A673 (cell line): ENCODE measurements around the gene ALX4. TPM values are rescaled to one million over a fixed set of nuclear protein-coding genes. Genes with fewer than 3 reads are reported as not detected.

Experiments used
- BruUV-seq: library from RNA; stranded (reverse); fragments of 400-500 nt; replicated peaks from 2 replicates; lab custom pipeline; 2021; lab: Mats Ljungman, UMichigan
- CTCF ChIA-PET: fragments of 300-600 bp; sonication (Branson Sonifier 250); formaldehyde crosslinking; loops from one replicate; lab custom pipeline; 2022; ENCODE audit warnings: antibody characterized with exemption; lab: Charles Lee
- POLR2A ChIA-PET: fragments of 300-600 bp; sonication (Branson Sonifier 250); formaldehyde crosslinking; loops from one replicate; lab custom pipeline; 2022; ENCODE audit warnings: antibody characterized with exemption; ENCODE audit not compliant: low non-redundant PET; lab: Charles Lee
- DNase-seq: peaks from one replicate; pipeline ENCODE4 v3.0.0-alpha.2; 2015; ENCODE audit warnings: low spot score
- H3K27ac ChIP-seq: fragments of 200-600 bp; sonication (generic); 2 replicates; pipeline ENCODE4 v1.5.1; 2016; ENCODE audit warnings: mixed run types, low read depth, mild to moderate bottlenecking, mixed read lengths, antibody characterized with exemption, low read length; ENCODE audit not compliant: poor library complexity, severe bottlenecking
- H3K27me3 ChIP-seq: fragments of 200-600 bp; sonication (generic); replicated peaks from 2 replicates; pipeline ENCODE4 v1.6.1; 2017; ENCODE audit warnings: mixed run types, low read depth, mild to moderate bottlenecking, mixed read lengths, antibody characterized with exemption, low read length; ENCODE audit not compliant: insufficient read depth, poor library complexity
- H3K36me3 ChIP-seq: fragments of 200-600 bp; sonication (generic); 2 replicates; pipeline ENCODE4 v1.6.1; 2016; ENCODE audit warnings: mixed run types, mild to moderate bottlenecking, mixed read lengths, antibody characterized with exemption, low read length; ENCODE audit not compliant: insufficient read depth, poor library complexity, severe bottlenecking
- H3K4me1 ChIP-seq: fragments of 200-600 bp; sonication (generic); 2 replicates; pipeline ENCODE4 v1.6.1; 2017; ENCODE audit warnings: mixed run types, mild to moderate bottlenecking, mixed read lengths, antibody characterized with exemption, low read length; ENCODE audit not compliant: insufficient read depth, poor library complexity, severe bottlenecking
- H3K4me3 ChIP-seq: fragments of 200-600 bp; sonication (generic); 2 replicates; pipeline ENCODE4 v1.5.1; 2016; ENCODE audit warnings: low read depth, mixed run types, mild to moderate bottlenecking, mixed read lengths, low read length; ENCODE audit not compliant: poor library complexity, severe bottlenecking
- H3K9me3 ChIP-seq: fragments of 200-600 bp; sonication (generic); 2 replicates; pipeline ENCODE4 v1.6.1; 2016; ENCODE audit warnings: mixed run types, low read depth, mild to moderate bottlenecking, mixed read lengths, antibody characterized with exemption, low read length; ENCODE audit not compliant: poor library complexity, severe bottlenecking
- CTCF ChIP-seq: fragments of 300-800, 200-600 bp; sonication (generic); conservative IDR thresholded peaks from 2 replicates; pipeline ENCODE4 v1.5.1; 2017; ENCODE audit warnings: low read depth, mild to moderate bottlenecking, antibody characterized with exemption, low read length, moderate library complexity, mixed read lengths
- EZH2 ChIP-seq: fragments of 200-600 bp; sonication (generic); IDR thresholded peaks from 2 replicates; pipeline ENCODE4 v1.6.1; 2017; ENCODE audit warnings: borderline replicate concordance, low read depth, mild to moderate bottlenecking, mixed read lengths, antibody characterized with exemption, low read length; ENCODE audit not compliant: poor library complexity, severe bottlenecking
- intact Hi-C: fragments of 100-400 bp; cut with micrococcal nuclease; formaldehyde crosslinking; loops from one replicate; pipeline ENCODE4 v1.10.0; 2022; ENCODE audit not compliant: unreplicated experiment
- total RNA-seq: library from RNA; stranded (reverse); gene quantifications from 2 replicates; pipeline ENCODE4 v1.2.3, GENCODE V29; 2021

The ALX4 gene
- total RNA-seq, 1 experiment from 2014 or later: 135 TPM

DNA sequence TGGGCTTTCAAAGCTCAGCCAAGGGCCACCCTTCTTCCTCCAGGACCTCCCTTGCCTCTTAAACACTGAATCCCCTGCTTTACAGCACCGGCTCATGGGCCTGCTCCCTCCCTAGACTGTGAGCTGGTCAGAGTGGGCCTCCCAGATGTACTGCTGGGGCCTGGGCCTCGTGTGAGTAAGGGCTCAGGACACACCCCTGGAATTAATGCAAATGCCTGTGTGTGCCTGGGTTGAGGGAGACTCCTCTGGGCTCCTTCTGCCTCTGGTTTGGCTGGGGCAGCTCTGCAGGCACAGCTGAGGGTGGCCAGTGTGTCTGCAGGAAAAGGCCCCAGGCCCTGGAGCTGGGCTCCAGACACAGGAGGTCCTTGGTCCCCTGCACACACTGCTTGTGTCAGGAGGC lies 24.2 kb downstream of the ALX4 start:
- CTCF ChIA-PET: interaction anchor here (0.6 to 0.9 kb wide), 4 partner anchors 10 to 279 kb away, joined by 4 to 6 read pairs (median 4); no protein-coding TSS in a partner anchor
- POLR2A ChIA-PET: interaction anchor here (0.5 kb wide), 1 partner anchor 92 kb away, joined by 5 read pairs; no protein-coding TSS in a partner anchor
- Histone ChIP-seq H3K36me3 (peaks cover 22% of the 10 kb centered on the region), H3K4me1 (peaks cover 48% of the 10 kb centered on the region), H3K4me3 (no peak overlapping the region), H3K27ac (peak overlapping the region; percentile 53), H3K9me3 (no peaks in the 10 kb centered on the region), H3K27me3 (no peaks in the 10 kb centered on the region)
- BruUV-seq: no TSS peak
- intact Hi-C loops: loop anchor here (1.0 to 5.0 kb wide), 3 partner anchors 102 to 253 kb away; no protein-coding TSS in a partner anchor
- no peak for DNase-seq
- TF ChIP-seq EZH2: no peak
- no peak for TF ChIP-seq CTCF

DNA sequence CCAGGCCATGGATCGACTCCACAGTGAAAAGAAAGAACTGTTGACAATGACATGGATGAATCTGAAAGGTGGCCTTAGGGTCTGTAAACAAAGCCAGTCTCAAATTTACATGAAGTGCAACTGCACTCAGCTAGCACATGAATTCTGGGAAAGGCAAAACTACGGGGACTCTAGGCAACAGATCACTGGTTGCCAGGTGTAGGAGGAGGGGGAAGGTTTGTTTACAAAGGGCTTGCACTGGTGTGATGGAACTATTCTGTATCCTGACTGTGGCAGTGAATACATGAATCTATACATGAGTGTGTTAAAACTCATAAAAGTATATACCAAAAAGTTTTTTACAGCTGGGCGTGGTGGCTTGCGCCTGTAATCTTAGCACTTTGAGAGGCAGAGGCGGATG lies 27.3 kb downstream of the ALX4 start:
- ChIA-PET POLR2A (no interaction called here), CTCF (no interaction called here)
- no peak for DNase-seq
- no TSS peak for BruUV-seq
- H3K9me3 ChIP-seq: no peaks in the 10 kb centered on the region
- intact Hi-C loops: no loop called here
- peaks cover 19% of the 10 kb centered on the region for H3K4me1 ChIP-seq
- no peaks in the 10 kb centered on the region for H3K27me3 ChIP-seq
- no peak for TF ChIP-seq CTCF
- TF ChIP-seq EZH2: no peak
- H3K4me3 ChIP-seq: no peak overlapping the region
- peaks cover 39% of the 10 kb centered on the region for H3K36me3 ChIP-seq
- no peak overlapping the region for H3K27ac ChIP-seq

- Histone ChIP-seq H3K9me3 (no peaks in the 10 kb centered on the region), H3K36me3 (peaks cover 54% of the 10 kb centered on the region), H3K4me3 (no peak overlapping the region), H3K27ac (no peak overlapping the region), H3K27me3 (no peaks in the 10 kb centered on the region), H3K4me1 (peaks cover 5% of the 10 kb centered on the region)
- BruUV-seq: no TSS peak
- intact Hi-C loops: no loop called here
- CTCF ChIA-PET: no interaction called here
- DNase-seq: no peak
- POLR2A ChIA-PET: no interaction called here
- TF ChIP-seq CTCF: no peak
- no peak for TF ChIP-seq EZH2
Observed at GRCh38 chr11:44281151-44281550, 28.8 kb downstream of the ALX4 start.
